22Rv1 (cell line): ENCODE data around the gene C12orf76.
"Not testable (repeated sequence)": the region's sequence is repeated elsewhere in the genome, so short reads cannot be mapped to it uniquely, and the experiment has no call there.

Experiments used
- H3K27ac ChIP-seq: fragments of 450-650 bp; 2 replicates; pipeline ENCODE4 v1.5.1; 2017
- ZFX ChIP-seq: fragments of 450-650 bp; IDR thresholded peaks from 2 replicates; pipeline ENCODE4 v1.6.1; 2017; ENCODE audit warnings: antibody characterized with exemption, borderline replicate concordance
- TF ChIP-seq, protein P1 (sequence below): fragments of 450-650 bp; IDR thresholded peaks from 2 replicates; pipeline ENCODE4 v1.5.1; 2017; ENCODE audit warnings: mild to moderate bottlenecking

Gene C12orf76

GRCh38 chr12:110073049-110073831 lies 24.9 kb upstream of the C12orf76 start:
- TF ChIP-seq, protein P1, sequence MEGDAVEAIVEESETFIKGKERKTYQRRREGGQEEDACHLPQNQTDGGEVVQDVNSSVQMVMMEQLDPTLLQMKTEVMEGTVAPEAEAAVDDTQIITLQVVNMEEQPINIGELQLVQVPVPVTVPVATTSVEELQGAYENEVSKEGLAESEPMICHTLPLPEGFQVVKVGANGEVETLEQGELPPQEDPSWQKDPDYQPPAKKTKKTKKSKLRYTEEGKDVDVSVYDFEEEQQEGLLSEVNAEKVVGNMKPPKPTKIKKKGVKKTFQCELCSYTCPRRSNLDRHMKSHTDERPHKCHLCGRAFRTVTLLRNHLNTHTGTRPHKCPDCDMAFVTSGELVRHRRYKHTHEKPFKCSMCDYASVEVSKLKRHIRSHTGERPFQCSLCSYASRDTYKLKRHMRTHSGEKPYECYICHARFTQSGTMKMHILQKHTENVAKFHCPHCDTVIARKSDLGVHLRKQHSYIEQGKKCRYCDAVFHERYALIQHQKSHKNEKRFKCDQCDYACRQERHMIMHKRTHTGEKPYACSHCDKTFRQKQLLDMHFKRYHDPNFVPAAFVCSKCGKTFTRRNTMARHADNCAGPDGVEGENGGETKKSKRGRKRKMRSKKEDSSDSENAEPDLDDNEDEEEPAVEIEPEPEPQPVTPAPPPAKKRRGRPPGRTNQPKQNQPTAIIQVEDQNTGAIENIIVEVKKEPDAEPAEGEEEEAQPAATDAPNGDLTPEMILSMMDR: no peak
- TF ChIP-seq ZFX: no peak
- no peak overlapping the region for H3K27ac ChIP-seq

DNA sequence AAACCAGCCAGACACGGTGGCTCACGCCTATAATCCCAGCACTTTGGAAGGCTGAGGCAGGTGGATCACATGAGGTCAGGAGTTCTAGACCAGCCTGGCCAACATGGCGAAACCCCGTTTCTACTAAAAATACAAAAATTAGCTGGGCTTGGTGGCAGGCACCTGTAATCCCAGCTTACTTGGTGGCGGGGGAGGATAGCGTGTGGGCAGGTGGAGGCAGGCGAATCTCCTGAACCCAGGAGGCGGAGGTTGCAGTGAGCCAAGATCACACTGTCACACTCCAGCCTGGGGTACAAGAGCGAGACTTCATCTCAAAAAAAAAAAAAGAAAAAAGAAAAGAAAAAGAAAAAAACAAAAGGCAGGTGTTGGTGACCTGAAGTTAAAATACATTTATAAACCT lies 24.3 kb upstream of the C12orf76 start:
- H3K27ac ChIP-seq: not testable (repeated sequence)

DNA sequence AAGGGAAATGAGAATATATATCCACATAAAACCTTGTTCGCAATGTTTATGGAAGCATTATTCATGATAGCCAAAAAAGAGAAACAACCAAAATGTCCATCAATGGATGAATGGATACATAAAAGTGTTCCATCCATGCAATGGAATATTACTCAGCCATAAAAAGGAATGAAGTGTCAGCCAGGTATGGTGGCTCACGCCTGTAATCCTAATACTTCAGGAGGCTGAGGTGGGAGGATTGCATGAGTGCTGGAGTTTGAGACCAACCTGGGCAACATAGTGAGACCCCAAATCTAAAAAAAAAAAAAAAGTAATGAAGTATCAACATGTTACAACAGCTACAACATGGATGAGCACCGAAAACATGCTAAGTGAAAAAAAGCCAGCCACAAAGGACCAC lies 23.6 kb upstream of the C12orf76 start:
- TF ChIP-seq, protein P1: no peak
- no peak for TF ChIP-seq ZFX
- H3K27ac ChIP-seq: no peak overlapping the region

GRCh38 chr12:110071504-110071903 lies 23.2 kb upstream of the C12orf76 start:
- H3K27ac ChIP-seq: no peak overlapping the region
- no peak for TF ChIP-seq ZFX
- TF ChIP-seq, protein P1: no peak

DNA sequence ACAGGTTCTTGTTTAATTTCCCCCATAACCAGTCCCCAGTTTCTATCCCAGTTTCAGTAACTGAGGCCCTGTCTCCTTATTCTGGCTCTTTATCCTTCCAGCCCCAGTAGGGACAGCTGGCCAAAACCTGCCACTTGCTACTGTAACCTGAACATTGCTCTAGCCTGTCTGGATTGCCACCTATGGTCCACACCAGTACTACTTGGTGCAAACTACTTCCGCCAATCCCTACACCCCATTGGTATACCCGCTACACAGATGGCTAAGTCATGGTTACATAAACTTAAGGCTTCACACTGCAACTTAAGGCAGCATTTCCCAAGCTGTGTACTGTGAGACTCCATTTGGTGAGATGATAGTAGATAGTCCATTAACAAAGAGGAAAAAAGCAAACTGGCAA lies 20.3 kb upstream of the C12orf76 start:
- no peak for TF ChIP-seq ZFX
- TF ChIP-seq, protein P1: no peak
- H3K27ac ChIP-seq: no peak overlapping the region

DNA sequence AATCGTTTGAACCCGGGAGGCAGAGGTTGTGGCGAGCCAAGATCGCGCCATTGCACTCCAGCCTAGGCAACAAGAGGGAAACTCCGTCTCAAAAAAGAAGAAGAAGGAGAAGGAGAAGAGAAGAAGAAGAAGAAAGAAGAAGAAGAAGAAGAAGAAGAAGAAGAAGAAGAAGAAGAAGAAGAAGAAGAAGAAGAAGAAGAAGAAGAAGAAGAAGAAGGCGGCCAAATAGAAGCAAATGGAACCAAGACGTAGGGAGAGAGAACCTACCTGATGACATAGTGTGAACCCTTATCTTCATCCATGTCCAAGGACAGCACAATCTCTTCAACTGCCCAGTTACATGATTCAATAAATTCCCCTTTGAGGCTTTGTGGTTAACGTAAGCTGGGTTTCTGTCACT lies 19.8 kb upstream of the C12orf76 start:
- H3K27ac ChIP-seq: not testable (repeated sequence)

GRCh38 chr12:110067531-110067930 lies 19.2 kb upstream of the C12orf76 start:
- TF ChIP-seq, protein P1: no peak
- no peak for TF ChIP-seq ZFX
- H3K27ac ChIP-seq: no peak overlapping the region

GRCh38 chr12:110065540-110065939 lies 17.2 kb upstream of the C12orf76 start:
- TF ChIP-seq ZFX: no peak
- TF ChIP-seq, protein P1: no peak
- no peak overlapping the region for H3K27ac ChIP-seq
